Fibroblast of gingiva (primary cell): ENCODE data around the gene BCKDHA.
"Not testable (repeated sequence)": the region's sequence is repeated elsewhere in the genome, so short reads cannot be mapped to it uniquely, and the experiment has no call there.

ENCODE experiments used
- DNase-seq: peaks from one replicate; pipeline ENCODE4 v3.0.0-alpha.2; 2011; ENCODE audit warnings: low read depth

BCKDHA gene

DNA sequence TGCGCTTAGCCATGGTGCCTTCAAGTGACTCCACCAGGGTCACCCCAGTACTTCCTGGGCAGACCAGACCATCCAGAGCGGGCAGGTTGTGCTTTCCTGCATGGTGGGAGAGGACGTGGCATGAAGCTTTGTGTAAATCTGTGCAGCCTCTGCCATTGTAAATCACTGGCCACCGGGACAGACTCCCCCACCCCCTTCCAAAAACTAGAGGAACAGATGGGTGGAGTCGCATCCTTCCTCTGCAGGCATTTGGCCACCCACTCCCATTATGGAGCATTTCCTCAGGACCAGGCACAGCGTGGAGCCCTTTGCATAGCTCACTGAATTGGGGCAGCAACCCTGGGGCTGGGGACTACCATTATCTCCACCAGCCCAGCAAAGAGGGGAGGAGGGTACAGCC, 8.2 kb downstream of the BCKDHA start:
- no peak for DNase-seq

DNA sequence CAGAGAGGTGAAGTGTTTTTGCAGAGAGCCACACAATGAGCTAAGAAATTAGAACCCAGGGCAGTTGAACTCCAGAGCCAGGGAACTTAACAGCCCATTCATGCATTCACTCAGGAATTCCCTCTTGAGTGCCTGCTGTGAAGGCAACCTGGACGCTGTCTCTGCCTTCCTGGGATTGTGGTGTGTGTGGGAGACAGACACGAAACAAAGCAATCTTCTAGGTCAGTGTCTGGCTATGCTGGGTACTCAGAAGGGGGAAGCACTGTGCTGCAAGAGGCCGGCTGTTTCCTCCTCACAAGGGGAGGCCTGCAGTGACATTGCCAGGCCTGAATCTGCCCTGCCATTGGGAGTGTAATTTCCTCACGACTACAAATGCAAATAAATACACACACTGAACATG, 9.7 kb downstream of the BCKDHA start:
- DNase-seq = no peak

DNA sequence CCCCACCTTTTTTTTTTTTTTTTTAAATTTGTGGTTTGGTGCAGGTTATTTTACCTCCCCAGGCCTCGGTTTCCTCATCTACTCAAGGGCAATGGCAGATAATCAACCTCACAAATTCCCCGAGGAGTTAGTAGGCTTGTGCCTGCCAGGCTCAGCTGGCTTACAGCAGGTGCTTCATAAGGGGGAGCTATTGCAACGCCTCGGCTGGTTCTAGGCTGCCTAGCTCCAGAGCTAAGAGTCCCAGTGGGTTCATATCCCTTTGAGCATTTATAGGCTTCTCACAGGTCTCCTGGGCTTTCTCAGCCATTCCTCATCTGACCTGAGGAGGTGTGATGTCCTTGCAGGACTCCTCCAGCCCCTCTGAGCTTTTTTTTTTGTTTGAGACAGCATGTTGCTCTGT, 10.6 kb downstream of the BCKDHA start:
- no peak for DNase-seq

- DNase-seq = not testable (repeated sequence)
Measured at GRCh38 chr19:41408846-41409245, 11.2 kb downstream of the BCKDHA start.

DNA sequence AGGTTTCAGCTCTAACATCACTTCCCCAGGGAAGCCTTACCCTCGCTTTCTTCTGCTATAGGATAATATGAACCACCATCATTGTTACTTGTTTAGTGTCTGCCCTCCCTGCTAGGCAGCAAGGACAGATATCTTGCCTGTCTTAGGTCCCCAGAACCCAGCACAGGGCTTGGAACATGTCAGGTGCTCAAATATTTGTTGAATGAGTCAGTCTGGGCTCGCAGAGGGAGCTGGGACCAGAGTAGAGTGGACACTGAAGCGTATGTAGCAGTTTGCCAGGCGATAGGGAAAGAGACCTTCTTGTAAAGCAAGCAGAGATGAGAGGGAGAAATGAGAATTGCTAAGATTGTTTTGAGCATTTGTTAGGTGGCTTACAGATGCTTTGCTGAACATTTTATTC, 11.7 kb downstream of the BCKDHA start:
- DNase-seq = no peak

- DNase-seq = no peak
Measured at GRCh38 chr19:41410336-41411054, 12.9 kb downstream of the BCKDHA start.

DNA sequence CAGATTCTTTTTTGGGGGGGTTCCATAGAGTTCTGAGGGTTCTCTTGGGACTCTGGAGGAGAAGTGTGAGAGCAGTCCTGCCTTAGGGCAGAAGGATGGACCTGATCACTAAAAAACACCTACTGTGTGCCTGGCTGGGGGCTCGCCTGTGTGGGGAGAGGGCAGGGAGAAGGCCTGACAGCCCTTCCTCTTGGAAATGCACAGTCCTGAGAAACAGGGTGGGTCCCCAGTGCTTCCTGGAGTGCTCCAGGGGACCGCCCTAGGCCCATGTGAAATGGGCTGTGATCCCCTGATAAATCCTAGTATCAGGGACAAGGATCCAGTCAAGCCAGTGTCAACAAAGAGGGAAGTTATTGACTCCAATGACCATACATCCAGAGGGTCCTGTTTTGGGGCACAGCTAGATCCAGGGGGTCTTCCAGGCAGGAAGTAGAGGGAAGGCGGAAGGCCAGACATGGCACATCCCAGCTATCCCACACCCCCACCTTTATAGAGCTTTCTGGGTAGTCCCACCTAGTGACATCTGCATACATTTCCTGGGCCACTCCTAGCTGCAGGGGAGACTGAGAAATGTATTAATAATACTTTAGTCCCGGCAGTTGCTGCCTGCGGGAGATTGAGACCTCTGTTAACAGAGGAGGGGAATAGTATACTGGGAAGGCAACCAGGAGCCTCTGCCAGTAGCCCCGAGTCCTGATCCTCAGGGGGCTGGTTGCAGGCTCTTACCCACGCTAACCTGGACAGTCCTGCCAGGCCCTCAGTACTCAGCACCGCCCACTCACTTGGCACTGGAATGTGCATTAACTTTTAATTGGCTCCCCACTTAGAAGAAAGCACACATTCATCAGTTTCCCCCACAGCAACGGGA, 13.7 kb downstream of the BCKDHA start:
- DNase-seq = no peak

- no peak for DNase-seq
Measured at GRCh38 chr19:41411968-41412265, 14.3 kb downstream of the BCKDHA start.

DNA sequence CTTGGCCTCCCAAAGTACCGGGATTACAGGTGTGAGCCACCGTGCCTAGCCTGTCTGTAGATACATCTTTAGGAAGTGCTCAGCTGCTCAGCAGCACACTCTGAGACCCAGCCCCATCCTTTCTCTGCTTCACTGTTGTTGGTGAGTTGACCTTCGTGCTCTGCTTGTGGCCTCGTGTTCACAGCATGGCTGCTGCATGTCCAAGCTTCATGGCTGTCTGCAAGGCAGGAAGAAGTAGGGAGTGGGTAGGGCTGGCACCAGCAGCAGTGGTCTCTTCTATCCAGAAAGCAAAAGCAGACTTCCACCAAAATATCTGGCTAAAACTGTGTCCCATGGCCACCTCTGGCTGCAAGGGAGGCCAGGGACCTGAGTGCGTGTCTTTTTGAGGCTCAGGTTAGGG, 15.3 kb downstream of the BCKDHA start:
- no peak for DNase-seq

- no peak for DNase-seq
Measured at GRCh38 chr19:41413947-41414346, 16.3 kb downstream of the BCKDHA start.

DNA sequence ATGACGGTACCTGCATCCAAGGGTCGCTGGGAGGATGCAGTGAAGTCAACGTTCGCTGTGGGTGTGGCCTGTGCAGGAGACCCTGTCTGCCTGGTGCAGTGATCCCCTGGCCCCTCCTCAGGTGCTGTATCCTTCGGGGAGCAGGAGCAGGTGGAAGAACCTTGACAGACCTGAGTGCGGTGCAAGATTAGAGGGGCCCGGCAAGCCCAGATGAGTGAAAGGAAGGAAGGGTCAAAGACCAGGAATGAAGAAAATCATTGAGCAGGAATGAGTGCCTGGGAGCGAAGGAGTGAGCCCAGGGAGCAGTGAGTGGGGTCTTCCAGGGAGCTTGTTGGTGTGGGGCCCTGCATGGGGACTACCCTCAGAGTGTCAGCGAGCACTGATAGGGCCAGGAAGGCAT, 16.8 kb downstream of the BCKDHA start:
- no peak for DNase-seq

GRCh38 chr19:41415154-41415571, 17.5 kb downstream of the BCKDHA start:
- no peak for DNase-seq

DNA sequence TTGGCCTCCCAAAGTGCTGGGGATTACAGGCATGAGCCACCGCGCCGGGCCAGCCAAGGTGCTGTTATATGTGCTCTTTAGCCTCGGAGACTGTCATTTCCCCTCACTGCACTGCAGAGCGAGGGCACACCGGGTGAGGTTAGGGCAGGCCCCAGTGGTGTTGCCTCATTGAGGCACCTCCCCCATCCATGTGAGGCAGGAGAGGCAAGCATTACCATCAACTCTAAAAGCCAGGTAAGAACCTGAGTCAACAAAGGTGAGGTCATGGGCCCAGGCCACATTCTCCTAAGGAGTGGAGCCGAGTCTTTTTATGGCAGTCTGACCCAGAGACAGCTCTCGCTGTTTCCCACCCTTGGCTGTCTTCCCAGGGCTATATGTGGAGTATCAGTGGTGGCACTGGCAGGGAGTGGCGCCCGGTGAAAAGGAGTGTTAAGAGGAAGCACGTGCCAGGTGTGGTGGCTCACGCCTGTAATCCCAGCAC, 18.6 kb downstream of the BCKDHA start:
- DNase-seq = no peak

DNA sequence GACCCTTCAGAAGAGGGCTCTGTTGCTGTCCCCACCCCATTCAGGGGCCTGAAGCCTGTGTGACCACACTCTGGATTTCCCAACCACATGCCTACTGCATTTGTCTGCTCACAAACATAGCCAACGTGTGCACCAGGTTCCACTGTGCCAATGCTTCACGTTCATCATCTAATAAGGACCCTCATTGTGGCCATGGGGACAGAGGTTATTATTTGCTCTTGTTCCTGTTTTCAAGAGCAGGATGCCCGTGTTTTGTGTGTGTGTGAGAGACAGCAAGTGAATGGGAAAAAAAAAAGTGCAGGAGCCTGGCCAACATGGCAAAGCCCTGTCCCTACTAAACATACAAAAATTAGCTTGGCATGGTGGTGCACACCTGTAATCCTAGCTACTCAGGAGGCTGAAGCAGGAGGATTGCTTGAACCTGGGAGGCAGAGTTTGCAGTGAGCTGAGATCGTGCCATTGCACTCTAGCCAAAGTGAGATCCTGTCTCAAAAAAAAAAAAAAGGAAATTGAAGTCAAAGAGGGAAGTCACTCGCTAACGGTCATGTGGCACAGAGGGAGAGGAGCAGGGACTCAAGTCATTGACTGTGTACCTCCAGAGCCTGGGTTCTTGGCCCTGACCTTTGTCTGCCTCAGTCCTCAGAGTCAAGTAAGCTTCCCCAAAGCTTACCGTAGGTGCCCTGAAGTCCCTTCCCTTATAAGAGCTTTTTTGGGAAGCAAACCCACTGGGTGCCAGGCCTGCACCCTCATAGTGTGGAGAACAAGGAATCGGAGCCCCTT, 22.7 kb downstream of the BCKDHA start:
- DNase-seq = no peak

GRCh38 chr19:41421314-41421713, 23.7 kb downstream of the BCKDHA start:
- no peak for DNase-seq

GRCh38 chr19:41421973-41422372, 24.4 kb downstream of the BCKDHA start:
- no peak for DNase-seq

DNA sequence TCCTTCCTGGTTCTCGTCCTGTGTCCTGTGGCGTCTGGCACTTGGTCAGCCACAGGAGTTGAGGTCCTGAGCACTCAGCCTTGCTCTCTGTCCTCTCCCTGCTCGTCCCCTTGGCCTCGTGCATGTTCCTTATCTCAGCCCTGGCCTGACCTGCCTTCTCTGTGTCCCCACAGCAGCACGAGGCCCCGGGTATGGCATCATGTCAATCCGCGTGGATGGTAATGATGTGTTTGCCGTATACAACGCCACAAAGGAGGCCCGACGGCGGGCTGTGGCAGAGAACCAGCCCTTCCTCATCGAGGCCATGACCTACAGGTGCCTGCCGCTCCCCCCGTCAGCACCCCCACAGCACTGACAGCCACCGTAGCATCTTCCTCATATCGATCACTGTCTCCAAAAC, 24.8 kb downstream of the BCKDHA start:
- no peak for DNase-seq

DNA sequence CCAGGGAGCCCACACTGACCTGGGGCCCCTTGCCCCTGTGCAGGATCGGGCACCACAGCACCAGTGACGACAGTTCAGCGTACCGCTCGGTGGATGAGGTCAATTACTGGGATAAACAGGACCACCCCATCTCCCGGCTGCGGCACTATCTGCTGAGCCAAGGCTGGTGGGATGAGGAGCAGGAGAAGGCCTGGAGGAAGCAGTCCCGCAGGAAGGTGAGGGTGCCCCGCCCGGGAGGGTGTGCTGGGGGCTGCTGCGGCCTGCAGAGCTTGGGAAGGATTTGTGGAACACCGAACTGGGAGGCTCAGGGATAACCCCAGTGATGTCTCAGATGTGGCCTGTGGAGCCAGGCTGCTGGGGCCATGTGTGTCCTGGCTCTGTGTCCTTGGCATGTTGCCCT, 25.3 kb downstream of the BCKDHA start:
- DNase-seq = no peak

DNA sequence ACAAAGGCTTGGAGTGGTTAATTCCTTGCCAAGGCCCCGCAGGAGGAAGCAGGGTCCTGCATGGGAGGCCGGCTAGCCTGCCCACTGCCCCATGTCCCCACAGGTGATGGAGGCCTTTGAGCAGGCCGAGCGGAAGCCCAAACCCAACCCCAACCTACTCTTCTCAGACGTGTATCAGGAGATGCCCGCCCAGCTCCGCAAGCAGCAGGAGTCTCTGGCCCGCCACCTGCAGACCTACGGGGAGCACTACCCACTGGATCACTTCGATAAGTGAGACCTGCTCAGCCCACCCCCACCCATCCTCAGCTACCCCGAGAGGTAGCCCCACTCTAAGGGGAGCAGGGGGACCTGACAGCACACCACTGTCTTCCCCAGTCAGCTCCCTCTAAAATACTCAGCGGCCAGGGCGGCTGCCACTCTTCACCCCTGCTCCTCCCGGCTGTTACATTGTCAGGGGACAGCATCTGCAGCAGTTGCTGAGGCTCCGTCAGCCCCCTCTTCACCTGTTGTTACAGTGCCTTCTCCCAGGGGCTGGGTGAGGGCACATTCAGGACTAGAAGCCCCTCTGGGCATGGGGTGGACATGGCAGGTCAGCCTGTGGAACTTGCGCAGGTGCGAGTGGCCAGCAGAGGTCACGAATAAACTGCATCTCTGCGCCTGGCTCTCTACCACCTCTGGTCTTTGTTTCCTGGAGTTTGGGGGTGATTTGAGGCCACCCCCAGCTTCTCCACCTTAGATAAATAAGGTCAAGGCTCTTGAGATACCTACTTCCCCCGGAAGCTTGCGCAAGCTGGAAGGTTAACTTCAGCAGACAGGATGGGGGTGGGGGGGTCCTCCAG, 26.9 kb downstream of the BCKDHA start:
- DNase-seq = no peak

- no peak for DNase-seq
Measured at GRCh38 chr19:41425174-41426115, 27.8 kb downstream of the BCKDHA start.
